Fibroblast of skin of right quadriceps (primary cell): ENCODE results near the gene PSMD10.
A peak's percentile ranks its signal among the peaks of the same experiment; 100 is the strongest.

Source experiments
- DNase-seq: peaks from one replicate; pipeline ENCODE4 v3.0.0-alpha.2; 2013

The PSMD10 gene

DNA sequence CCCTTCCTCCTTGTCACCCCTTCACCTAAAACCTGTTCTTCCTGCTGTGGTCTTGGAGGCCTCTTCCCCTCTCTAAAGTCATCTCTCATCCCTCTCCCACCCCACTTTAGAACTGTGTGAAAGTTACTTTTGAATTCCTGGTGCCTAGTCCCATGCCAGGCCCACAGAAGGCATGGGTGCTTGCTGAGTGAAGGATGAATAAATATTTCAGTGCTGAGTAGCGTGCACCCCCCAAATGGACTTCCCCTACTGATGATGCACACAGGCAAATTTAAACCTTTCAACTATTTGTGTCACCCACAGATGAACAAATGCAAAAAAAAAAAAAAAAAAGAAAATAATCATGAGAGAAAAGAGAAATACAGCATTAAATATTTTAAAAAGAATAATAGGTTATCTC is 19.8 kb downstream of the PSMD10 start:
- no peak for DNase-seq

DNA sequence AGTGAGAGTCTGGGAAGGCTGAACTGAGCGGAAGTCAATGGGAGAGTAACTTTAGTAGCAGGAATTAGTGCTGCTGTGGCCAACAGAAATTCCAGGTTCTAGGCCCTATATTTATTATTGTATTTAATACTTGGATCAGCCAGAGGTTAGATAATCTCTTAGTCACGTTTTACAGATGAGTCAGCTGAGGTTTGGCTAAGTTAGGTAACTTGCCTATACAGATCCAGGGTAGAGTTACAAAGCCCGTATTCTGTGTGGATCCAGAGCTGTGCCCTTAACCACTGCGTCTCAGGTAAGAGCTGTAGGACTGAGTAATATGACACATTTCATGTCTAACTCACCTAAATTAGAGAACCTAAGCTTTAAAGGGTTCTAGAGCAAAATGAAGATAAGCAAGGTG is 20.5 kb downstream of the PSMD10 start:
- peak; percentile 40 for DNase-seq

DNA sequence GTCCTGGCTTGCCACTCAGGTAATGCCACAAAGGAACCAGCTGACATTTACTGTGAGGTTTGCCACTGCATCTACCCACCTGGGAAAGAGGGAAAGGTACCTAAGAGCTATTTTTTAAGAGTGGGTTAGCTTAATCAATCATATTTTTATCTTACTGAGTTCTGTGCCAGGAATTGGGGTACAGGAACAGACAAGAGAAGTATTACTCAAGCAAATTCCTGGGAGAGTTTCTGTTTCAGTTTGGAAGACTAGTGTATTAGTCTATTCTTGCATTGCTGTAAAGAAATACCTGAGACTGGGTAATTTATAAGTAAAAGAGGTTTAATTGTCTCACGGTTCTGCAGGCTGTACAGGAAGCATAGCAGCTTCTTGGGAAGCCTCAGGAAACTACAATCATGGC is 23.2 kb downstream of the PSMD10 start:
- no peak for DNase-seq

DNA sequence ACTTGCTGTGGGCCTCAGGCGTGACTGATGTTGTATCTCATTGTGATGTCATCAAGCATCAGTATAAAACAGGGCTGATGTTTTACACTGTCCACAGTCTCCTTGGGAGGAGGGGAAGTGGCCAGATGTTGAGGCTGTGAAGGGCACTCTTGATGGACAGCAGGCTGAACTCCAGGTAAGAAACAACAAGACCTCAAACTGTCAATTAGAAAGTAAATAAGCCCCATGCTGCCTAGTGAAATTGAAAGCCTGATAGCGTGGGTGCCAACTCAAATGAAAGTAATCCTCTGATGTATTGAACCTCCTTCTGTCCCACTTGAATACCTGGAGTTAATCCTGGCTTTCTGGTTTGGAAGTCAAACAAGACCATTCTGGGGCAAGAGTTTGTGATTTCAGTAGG is 26.7 kb downstream of the PSMD10 start:
- DNase-seq: no peak

DNA sequence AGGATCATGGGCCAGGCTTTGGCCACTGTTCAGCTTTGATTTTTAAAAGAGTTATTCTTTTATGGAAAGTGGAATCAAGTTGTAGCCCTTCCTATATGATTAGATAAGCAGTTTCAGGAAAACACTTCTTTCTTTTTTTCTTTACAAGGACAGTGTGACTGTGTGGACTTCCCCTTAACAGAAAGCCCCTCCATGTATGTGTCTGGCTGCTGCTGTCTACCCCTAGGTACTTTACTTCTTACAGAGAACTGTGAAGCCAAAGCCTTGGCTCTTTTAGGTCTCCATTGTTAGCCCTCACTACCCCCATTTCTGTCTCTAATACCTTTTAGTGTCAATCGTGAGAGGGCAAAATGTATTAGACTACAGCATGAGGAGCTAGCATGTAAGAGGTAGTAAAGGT is 27.3 kb downstream of the PSMD10 start:
- no peak for DNase-seq

DNA sequence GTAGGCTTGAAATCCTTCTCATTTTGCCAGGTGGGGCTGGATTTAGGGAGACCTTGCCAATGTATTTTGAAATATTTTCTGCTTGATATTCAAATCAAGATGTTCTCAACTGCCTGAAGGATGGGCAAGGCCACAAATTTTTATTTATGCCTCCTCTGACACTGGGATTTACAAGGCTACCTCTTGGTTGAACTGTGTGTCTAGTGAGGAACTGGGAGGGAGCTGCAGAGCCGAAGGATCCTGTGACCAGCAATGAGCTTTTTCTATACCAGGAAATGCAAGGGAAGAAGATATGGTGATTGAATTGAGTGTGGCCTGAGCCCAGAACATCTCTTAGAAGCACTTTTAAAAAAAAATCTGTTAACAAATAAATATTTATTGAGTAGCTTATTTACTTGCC is 31.5 kb downstream of the PSMD10 start:
- no peak for DNase-seq

DNA sequence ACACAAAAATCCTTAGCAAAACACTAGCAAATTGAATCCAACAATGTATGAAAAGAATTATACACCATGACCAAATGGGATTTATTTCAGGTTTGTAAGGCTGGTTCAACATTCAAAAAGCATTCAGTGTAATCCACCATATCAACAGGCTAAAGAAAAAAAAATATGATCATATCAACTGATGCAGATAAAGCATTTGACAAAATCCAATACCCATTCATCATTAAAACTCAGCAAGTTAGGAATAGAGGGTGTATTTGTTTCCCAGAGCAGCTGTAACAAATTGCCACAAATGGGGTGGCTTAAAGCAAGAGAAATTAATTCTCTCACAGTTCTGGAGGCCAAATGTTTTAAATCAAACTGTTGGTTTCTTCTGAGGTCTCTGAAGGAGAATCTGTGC is 35.8 kb downstream of the PSMD10 start:
- DNase-seq: no peak

DNA sequence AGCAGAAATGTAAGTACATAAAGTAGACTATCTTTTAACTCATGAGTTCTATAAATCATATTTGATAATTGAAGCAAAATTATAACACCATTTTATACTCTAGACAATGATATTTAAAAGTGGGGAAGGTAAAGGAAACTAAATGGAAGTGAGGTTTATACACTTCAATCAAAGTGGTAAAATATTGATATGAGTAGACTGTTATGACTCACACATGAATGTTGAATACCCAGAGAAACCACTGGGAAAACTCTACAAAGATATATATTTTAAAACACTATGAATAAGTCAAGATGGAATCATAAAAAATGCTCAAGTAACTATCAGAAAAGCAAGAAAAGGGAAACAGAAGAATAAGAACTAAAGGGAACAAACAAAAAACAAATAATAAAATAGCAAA is 38.1 kb downstream of the PSMD10 start:
- DNase-seq: no peak

DNA sequence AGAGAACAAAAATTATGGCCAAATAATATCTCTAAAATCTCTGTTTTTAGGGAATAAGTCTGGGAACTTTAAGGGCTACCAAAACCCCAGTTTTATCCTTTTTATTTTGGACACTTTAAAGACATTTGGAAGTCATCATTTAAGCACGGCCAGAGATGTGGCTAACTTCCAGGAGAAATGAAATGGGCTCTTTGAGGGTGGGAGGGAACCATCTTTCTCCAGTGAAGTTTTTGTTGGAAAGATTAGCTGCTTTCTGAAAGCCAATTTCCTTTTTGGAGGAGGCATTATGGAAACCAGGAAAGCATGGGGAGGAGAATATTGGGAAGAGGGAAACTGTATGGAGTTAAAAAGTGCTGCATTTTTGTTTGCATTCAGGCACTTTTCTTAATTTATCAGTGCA is 41.7 kb downstream of the PSMD10 start:
- no peak for DNase-seq

DNA sequence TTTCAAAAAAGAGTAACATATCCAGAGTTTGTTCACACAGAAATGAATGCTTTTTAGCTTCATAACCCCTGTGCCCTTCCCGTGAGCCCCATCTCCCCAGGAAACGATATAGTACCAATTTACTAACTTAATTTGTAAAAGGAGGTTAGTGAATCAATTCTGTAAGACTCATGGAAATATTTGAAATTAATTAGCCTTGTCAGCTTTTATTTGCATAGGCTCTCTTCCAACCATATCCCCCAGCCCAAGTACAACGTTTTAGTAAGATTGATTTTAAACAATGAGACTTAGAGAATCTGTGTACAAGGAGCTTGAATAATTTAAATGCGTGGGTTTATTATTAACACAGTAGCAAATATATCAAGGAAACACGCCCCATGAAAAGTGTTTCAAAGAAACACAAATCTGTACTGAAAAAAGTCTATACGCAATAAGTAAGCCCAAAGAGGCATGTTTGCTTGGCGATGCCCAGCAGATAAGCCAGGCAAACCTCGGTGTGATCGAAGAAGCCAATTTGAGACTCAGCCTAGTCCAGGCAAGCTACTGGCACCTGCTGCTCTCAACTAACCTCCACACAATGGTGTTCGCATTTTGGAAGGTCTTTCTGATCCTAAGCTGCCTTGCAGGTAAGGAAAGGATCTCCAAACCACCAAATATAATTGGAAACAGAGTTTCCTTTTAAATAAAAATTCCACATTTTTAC is 46.6 kb downstream of the PSMD10 start, which contains the start of gene VSIG1:
Gene VSIG1, plus strand, starts transcription at position 512 of the 703 bp plus-strand sequence. Its CDS starts 66 bp downstream, at position 578.
- no peak for DNase-seq

DNA sequence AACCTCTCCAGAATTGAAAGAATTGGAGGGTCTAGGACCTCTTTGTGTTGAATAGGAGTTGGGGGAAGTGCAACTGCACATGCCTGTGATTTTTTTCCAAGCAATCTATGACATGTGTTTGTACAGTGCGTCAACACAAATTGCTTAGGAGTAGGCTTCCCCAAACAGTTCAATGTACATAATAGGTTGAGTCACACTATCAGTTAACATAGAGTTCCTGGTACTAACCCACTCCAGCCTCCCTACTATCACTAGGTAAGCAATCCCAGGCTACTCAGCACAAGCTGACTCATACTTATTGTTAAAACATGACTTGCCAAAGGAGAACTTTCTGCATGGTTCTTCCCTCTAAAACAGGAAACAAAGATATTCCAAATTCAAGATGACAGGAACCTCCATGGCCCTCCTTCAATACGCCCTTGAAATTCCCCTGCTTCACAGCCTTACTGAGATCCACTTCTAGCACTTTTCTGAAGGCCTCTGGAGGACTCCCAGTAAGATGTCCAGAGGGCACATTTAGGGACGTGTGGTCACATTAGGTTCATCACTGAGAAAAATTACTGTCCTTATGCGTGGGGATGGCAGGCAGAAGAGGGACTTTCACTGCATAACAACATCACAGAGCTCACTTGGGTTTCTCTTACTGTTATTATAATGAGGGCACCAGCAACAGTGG is 54.9 kb downstream of the PSMD10 start:
- DNase-seq: peak; percentile 62

DNA sequence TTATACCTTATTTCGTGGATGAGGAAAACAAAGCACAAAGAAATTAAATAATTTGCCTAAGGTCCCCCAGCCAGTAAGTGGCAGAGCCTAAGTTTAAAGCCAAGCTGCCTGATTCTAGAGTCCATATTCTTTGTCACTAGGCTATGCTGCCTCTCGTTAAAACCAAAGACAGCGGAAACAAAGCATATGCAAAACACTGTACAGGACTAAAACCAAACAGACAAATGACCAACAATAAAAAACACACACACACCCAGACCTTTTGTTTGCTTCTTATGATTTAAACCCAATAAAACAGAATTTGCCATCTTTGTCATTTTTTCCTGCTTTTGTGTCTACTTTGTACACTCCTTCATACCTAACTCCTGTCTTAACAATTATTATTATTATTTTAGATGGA is 56.6 kb downstream of the PSMD10 start:
- no peak for DNase-seq
